Retinal pigment epithelial cell (primary cell): ENCODE results near the gene MMP24OS.
A peak's percentile ranks its signal among the peaks of the same experiment; 100 is the strongest.
"Not testable (repeated sequence)": the region's sequence is repeated elsewhere in the genome, so short reads cannot be mapped to it uniquely, and the experiment has no call there.

ENCODE experiments used
- DNase-seq: peaks from one replicate; pipeline ENCODE4 v3.0.0-alpha.2; 2010; ENCODE audit warnings: low read depth
- H3K4me3 ChIP-seq: 2 replicates; pipeline ENCODE4 v1.5.1; 2011; ENCODE audit warnings: mild to moderate bottlenecking, low read length, control low read depth, moderate library complexity
- TF ChIP-seq, protein P1 (sequence below): conservative IDR thresholded peaks from 2 replicates; pipeline ENCODE4 v1.5.1; 2011; ENCODE audit warnings: low read depth, low read length, control low read depth, inconsistent platforms

The MMP24OS gene

DNA sequence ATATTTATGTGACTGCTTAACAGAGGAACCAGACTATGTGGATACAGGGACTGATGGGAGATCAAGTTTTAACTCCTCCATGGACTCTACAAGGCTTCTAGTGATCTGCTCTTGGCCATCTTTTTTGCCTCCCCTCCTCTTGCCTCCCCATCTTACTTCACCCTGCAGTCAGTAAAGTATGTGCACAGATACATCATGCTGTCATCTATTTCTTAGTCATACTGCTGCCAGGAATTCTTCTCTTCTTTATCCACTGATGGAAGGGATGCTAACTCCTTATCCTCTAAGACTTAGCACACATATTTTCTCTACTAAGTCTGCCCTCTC is 41.9 kb upstream of the MMP24OS start:
- TF ChIP-seq, protein P1, sequence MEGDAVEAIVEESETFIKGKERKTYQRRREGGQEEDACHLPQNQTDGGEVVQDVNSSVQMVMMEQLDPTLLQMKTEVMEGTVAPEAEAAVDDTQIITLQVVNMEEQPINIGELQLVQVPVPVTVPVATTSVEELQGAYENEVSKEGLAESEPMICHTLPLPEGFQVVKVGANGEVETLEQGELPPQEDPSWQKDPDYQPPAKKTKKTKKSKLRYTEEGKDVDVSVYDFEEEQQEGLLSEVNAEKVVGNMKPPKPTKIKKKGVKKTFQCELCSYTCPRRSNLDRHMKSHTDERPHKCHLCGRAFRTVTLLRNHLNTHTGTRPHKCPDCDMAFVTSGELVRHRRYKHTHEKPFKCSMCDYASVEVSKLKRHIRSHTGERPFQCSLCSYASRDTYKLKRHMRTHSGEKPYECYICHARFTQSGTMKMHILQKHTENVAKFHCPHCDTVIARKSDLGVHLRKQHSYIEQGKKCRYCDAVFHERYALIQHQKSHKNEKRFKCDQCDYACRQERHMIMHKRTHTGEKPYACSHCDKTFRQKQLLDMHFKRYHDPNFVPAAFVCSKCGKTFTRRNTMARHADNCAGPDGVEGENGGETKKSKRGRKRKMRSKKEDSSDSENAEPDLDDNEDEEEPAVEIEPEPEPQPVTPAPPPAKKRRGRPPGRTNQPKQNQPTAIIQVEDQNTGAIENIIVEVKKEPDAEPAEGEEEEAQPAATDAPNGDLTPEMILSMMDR = no peak
- H3K4me3 ChIP-seq = no peak overlapping the region
- DNase-seq = no peak

DNA sequence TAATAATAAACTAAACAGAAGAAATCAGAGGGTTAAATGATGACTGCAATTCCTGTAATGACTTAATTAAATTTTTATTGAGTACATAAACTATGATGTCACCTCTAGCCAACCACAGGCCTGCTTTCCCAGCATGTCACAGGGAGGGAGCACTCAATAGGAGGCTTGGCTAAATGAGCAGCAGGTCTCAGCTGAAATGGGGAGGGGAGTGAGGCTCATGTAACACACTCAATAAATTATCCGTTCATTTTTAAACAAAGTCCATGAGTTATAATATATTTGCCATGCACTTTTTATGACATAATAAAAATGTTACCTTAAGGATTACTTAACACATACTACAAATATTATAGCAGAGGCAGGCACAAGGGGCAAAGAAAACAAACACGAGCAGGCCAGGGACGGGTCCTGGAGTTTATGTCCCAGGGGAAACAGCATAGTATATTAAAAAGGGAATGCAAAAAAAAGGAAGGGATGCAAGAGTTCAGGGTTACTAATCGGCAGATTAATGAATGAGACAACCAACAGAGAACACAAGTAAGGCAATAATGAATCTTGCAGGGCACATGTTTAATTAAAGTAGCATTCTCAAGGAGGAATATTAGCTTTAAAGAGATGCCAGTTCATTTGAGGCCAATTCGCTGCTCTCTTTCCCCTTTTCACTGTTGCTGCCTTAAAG is 41.4 kb upstream of the MMP24OS start:
- TF ChIP-seq, protein P1 = no peak
- no peak overlapping the region for H3K4me3 ChIP-seq
- no peak for DNase-seq

DNA sequence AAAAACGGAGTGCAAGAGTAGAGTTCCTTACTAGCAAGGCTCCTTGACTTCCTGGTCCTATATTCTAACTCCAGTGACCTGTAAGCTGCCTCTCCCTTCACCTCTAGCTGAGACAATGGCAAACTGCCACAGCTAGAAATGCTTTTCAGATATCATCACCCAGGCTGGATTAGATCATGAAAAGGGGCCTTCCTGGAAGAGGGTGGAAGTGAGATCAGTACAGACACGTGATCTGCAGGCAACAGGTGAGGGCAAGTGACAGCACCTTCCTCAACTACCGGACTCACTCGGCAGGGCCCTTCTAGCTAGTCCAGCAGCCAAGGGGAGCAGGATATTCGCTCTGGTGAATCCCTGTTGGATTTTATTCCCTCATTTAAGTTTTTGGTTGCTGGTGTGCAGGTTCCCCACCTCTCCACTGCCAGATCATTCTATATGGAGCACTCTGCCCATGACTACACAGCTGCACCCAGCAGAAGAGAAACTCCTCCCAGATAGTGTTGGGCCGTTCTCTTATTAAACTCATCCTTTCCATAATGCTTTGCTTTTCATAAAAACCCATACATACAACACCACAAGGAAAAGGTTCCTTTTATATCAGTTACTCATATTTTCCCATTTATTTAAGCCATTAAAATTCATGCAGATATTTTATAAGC is 40.7 kb upstream of the MMP24OS start:
- TF ChIP-seq, protein P1 = no peak
- peak; percentile 71 for DNase-seq

DNA sequence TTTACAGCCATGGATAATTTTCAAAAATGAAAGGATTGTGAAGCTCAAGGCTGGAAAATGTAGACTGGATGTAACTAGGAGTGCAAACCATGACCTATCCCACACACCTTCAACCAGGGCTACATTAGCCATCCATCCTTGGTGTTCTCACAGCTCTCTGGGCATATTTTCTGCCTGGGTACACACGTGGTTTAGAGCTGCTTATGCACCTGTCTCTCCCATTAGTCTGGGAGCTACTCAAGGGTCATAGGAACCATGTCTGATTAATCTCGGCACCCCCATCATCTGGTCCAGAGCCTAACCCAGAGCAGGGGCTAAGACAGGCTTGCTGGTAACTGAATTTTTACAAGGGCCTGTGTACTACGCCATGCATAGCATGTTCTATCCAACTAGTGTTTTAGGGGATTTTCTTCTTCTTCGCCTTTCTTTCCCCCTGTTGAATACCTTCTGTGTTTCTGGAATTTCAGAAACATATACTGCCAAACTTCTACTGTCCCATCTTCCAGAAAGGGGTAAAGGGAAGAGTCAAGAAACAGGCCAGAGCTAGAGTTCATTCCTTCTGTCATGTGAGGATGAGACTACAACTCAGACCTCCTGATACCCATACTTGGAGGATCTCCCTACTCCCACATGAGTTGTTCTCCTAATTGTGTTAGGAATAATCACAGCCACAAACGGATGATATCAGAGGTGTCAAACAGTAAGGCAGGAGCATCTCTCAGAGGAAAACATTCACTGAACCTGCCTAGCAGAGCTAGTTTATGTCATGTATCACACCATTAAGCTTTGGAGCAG is 39.7 kb upstream of the MMP24OS start:
- H3K4me3 ChIP-seq = no peak overlapping the region
- TF ChIP-seq, protein P1 = no peak
- DNase-seq = no peak

More for the DNA sequence above, 40.7 kb upstream of the MMP24OS start:
- no peak overlapping the region for H3K4me3 ChIP-seq

DNA sequence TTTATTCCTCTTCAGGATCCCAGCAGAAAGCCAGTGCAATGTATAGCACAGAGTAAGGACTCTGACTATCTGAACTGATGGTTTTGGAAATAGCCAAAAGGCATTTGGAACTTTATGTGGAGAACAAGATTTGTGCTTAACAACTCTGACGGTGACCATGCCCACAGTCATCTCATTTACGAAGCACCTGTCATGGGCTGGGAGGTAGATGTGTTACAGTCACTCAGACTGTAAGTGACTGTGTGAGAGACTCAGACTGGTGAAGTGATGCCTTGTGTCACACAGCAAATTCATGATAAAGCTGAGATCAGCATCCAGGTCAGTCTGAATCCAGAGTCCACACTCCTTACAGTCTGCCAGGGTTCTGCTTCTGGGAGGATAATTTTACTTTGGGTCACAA is 38.2 kb upstream of the MMP24OS start:
- no peak overlapping the region for H3K4me3 ChIP-seq
- no peak for DNase-seq
- TF ChIP-seq, protein P1 = no peak

DNA sequence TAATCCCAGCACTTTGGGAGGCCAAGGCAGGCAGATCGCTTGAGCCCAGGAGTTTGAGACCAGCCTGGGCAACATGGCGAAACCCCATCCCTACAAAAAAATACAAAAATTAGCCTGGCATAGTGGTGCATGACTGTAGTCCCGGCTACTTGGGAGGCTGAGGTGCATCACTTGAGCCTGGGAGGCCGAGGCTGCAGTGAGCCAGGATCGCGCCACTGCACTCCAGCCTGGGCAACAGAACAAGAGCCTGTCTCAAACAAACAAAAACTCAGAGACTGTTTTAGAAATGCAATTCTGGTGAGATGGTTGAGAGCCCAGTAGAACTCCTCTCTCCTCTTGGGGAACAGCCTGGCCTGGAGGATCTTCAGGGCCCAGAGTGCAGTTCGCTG is 37.7 kb upstream of the MMP24OS start:
- DNase-seq, H3K4me3 ChIP-seq: not testable (repeated sequence)

DNA sequence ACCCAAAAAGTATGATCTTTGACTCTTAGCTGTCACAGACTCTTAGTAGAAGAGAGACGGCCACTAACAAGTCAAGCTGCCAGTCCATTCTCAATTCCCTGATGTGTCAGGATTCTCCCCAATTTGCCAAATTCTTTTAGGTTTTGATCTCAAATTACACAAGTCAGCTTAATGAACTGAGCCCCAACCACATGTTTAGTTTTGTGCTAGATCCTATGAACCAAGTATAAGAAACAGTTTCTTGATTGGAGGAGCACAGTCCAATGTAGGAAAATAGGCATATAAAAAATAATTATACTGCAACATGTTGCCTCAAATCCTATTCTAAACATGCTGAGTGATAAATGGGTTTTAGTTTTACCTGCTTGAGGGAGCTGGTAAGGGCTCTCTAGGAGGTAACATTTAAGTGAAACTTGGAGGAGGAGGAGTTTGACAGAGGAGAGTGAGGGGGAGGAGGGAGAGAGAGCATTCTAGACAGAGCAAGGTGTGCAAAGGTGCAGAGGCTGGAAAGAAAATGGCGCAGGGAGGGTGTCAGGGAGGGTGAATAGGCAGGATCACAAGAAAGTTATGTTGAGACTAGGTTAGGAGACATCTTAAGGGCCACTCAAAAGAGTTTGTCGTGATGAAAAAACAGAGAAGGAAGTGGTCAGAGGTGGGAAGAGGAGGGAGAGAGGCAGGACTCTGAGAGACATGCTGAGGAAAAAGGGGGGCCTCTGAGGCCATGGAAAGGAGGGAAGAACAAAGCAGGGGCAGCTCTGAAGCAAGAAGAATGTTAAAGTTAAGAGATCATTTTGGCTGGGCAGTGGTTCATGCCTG is 37.1 kb upstream of the MMP24OS start:
- H3K4me3 ChIP-seq = no peak overlapping the region
- TF ChIP-seq, protein P1 = no peak
- DNase-seq = no peak
